Pancreas (tissue), 10 donors: Measurements from ENCODE around the gene KLHL1. TPM values are rescaled to one million over a fixed set of nuclear protein-coding genes. Genes with fewer than 3 reads are reported as not detected.

Experiments
- ATAC-seq, 4 donors: fragments of 200-7000 bp; cut with Tn5 transposase; one replicate each; pipeline versions ENCODE4 v1.8.0 to v1.9.1; 2020; ENCODE audit warnings: mild to moderate bottlenecking in 4 of 4, moderate library complexity in 4 of 4
- DNase-seq, 6 donors: peaks; one replicate each; pipeline ENCODE4 v3.0.0-alpha.2; 2020
- FAIRE-seq: peaks from 2 replicates; lab custom pipeline; 2012; peaks lifted over from hg19 to GRCh38; lab: Jason Lieb, UNC
- H3K27ac ChIP-seq, 4 donors: fragments of 200-600 bp; sonication (generic); 1 replicate in 3 of 4; 2 replicates in 1 of 4; pipeline versions ENCODE4 v1.5.0 to v1.8.0; 2020
- H3K27me3 ChIP-seq, 4 donors: fragments of 200-600 bp; one replicate each; pipeline ENCODE4 v1.8.0; 2021
- H3K36me3 ChIP-seq, 3 donors: fragments of 200-600 bp; sonication (generic) in 1 of 3; one replicate each; pipeline versions ENCODE4 v1.5.0 to v1.8.0; 2020 to 2021
- H3K4me1 ChIP-seq, 3 donors: fragments of 200-600 bp; one replicate each; pipeline ENCODE4 v1.8.0; 2021
- H3K4me3 ChIP-seq, 4 donors: fragments of 200-600 bp; sonication (generic) in 2 of 4; one replicate each; pipeline versions ENCODE4 v1.5.0 to v1.8.0; 2020 to 2021
- H3K9me3 ChIP-seq, 4 donors: fragments of 200-600 bp; one replicate each; pipeline ENCODE4 v1.8.0; 2021
- CTCF ChIP-seq, 4 donors: fragments of 200-600 bp; sonication (generic) in 3 of 4; IDR thresholded peaks; one replicate each; pipeline versions ENCODE4 v1.5.0 to v1.8.0; 2021; ENCODE audit warnings: antibody characterized with exemption in 4 of 4
- WGBS, 2 donors: extraction: QIAGEN DNeasy Blood & Tissue Kit; methylation state at CpG; one replicate each; pipeline ENCODE4 v1.1.7; 2013; 5-methylcytosine and 5-hydroxymethylcytosine counted together
- intact Hi-C, 3 donors: fragments of 100-400 bp; cut with DNase I; formaldehyde crosslinking; loops; one replicate each; pipeline versions ENCODE4 v1.11.1 to v1.14.2; 2022
- polyA plus RNA-seq, 2 donors: library from polyadenylated mRNA; stranded (reverse); fragments of 200-250 nt; gene quantifications; one replicate each; pipeline ENCODE4 v1.2.3, GENCODE V29; 2013
- total RNA-seq, 6 donors: library from RNA; stranded (reverse); fragmentation: NEBNext Ultra II Directional in 4 of 6; extraction: Animal tissue kit (Norgen Biotek cat#: 25700) in 4 of 6; gene quantifications; one replicate each; pipeline versions ENCODE4 v1.2.1 to v1.2.4, GENCODE V29; 2021 to 2023
- donor health status: healthy with polysubstance abuse.
- donor health status: DM: no; HTN: no; CAD: no; lungs with moderate emphysema.
- donor health status: DM: no; HTN: no; CAD: no.
- donor health status: control.
- donor health status: control.
- donor health status: Bipolar disorder and iron deficiency.
- donor health status: DM: yes; HTN: yes; CAD: no.
- donor health status: DM: no; HTN: no; CAD: no.
- donor health status: DM: no; HTN: no; CAD: no.
- donor health status: DM: yes; HTN: yes; CAD: no.

The KLHL1 gene
- total and polyA plus RNA-seq, 8 donors, result 0.04 to 0.59 (median 0.14) TPM; not detected in 3

GRCh38 chr13:69956839-69957238 is 151.4 kb downstream of the KLHL1 start:
- WGBS, 2 donors, result 72 to 84% methylated on average over 5 of the region's 5 CpGs
- H3K27ac ChIP-seq, result no peak overlapping the region
- H3K4me1 ChIP-seq, result no peaks in the 10 kb centered on the region
- H3K27me3 ChIP-seq, result no peaks in the 10 kb centered on the region
- DNase-seq (no peak), FAIRE-seq (no peak), ATAC-seq (no peak)
- H3K9me3 ChIP-seq, result no peaks in the 10 kb centered on the region
- H3K4me3 ChIP-seq, result no peak overlapping the region
- no peak for TF ChIP-seq CTCF (IDR thresholded peaks at IDR 0.05)
- no peaks in the 10 kb centered on the region for H3K36me3 ChIP-seq
- intact Hi-C loops, result no loop called here

- ATAC-seq, result no peak
- H3K4me1 ChIP-seq, result no peaks in the 10 kb centered on the region
- H3K27ac ChIP-seq, result no peak overlapping the region
- no peaks in the 10 kb centered on the region for H3K27me3 ChIP-seq
- no peaks in the 10 kb centered on the region for H3K9me3 ChIP-seq
- H3K4me3 ChIP-seq, result no peak overlapping the region
- no peak for DNase-seq
- TF ChIP-seq CTCF (IDR thresholded peaks at IDR 0.05), result no peak
- FAIRE-seq, result no peak
- 77 to 96% methylated on average over 2 of the region's 2 CpGs for WGBS, 2 donors
- intact Hi-C loops, result no loop called here
- H3K36me3 ChIP-seq, result no peaks in the 10 kb centered on the region
These were observed 151.9 kb downstream of the KLHL1 start for GRCh38 chr13:69956349-69956748.

GRCh38 chr13:69955271-69955670 is 153.0 kb downstream of the KLHL1 start:
- DNase-seq (no peak), FAIRE-seq (no peak), ATAC-seq (no peak)
- Histone ChIP-seq H3K4me3 (no peak overlapping the region), H3K27me3 (no peaks in the 10 kb centered on the region), H3K9me3 (no peaks in the 10 kb centered on the region), H3K27ac (no peak overlapping the region), H3K4me1 (no peaks in the 10 kb centered on the region), H3K36me3 (no peaks in the 10 kb centered on the region)
- intact Hi-C loops, result no loop called here
- no peak for TF ChIP-seq CTCF (IDR thresholded peaks at IDR 0.05)

GRCh38 chr13:69951412-69951811 is 156.8 kb downstream of the KLHL1 start:
- ATAC-seq, result no peak
- H3K4me3 ChIP-seq, result no peak overlapping the region
- whole genome bisulfite sequencing, 2 donors, result 63 to 73% methylated on average over 2 of the region's 2 CpGs

GRCh38 chr13:69950160-69950559 is 158.1 kb downstream of the KLHL1 start:
- Histone ChIP-seq H3K4me1 (no peaks in the 10 kb centered on the region), H3K27ac (no peak overlapping the region), H3K4me3 (no peak overlapping the region), H3K9me3 (no peaks in the 10 kb centered on the region), H3K36me3 (no peaks in the 10 kb centered on the region), H3K27me3 (no peaks in the 10 kb centered on the region)
- ATAC-seq (no peak), DNase-seq (no peak), FAIRE-seq (no peak)
- no peak for TF ChIP-seq CTCF (IDR thresholded peaks at IDR 0.05)
- intact Hi-C loops, result no loop called here
- WGBS, 2 donors, result 29 to 33% methylated on average over 4 of the region's 4 CpGs

More at GRCh38 chr13:69951412-69951811, 156.8 kb downstream of the KLHL1 start:
- TF ChIP-seq CTCF (IDR thresholded peaks at IDR 0.05), result no peak
- Histone ChIP-seq H3K27ac (no peak overlapping the region), H3K27me3 (no peaks in the 10 kb centered on the region), H3K9me3 (no peaks in the 10 kb centered on the region), H3K4me1 (no peaks in the 10 kb centered on the region), H3K36me3 (no peaks in the 10 kb centered on the region)
- no peak for DNase-seq
- FAIRE-seq, result no peak
- intact Hi-C loops, result no loop called here
